ENCODE measurements around the gene ARHGEF10L. TPM values are rescaled to one million over a fixed set of nuclear protein-coding genes. Genes with fewer than 3 reads are reported as not detected.
"Not testable (repeated sequence)": the region's sequence is repeated elsewhere in the genome, so short reads cannot be mapped to it uniquely, and the experiment has no call there.

Gene ARHGEF10L
- polyA plus RNA-seq, 2 donors = 39.1 to 64.4 TPM

- H3K27me3 ChIP-seq (ENCODE audit: control insufficient read depth in 1 of 2, insufficient read depth in 2 of 2, low read length in 2 of 2) = peaks cover 0 to 3% of the 10 kb centered on the region in 2 donors
- WGBS, 2 donors = 79 to 83% methylated on average over 5 of the region's 5 CpGs
- no peak overlapping the region for H3K27ac ChIP-seq (ENCODE audit: low read depth in 2 of 2, low read length in 1 of 2)
- H3K36me3 ChIP-seq (ENCODE audit: control insufficient read depth in 2 of 2, insufficient read depth in 2 of 2, low read length in 1 of 2) = no peaks in the 10 kb centered on the region
- no peaks in the 10 kb centered on the region for H3K4me1 ChIP-seq (ENCODE audit: control insufficient read depth in 2 of 2, insufficient read depth in 2 of 2, low read length in 1 of 2)
- no peak overlapping the region for H3K4me3 ChIP-seq (ENCODE audit: low read depth in 1 of 2, low read length in 2 of 2)
- H3K9me3 ChIP-seq (ENCODE audit: control insufficient read depth in 2 of 2, insufficient read depth in 1 of 2, low read depth in 1 of 2, low read length in 1 of 2) = no peaks in the 10 kb centered on the region
Measured at GRCh38 chr1:17741052-17741451, 201.6 kb downstream of the ARHGEF10L start.

GRCh38 chr1:17742583-17742982 is 203.1 kb downstream of the ARHGEF10L start:
- Histone ChIP-seq H3K36me3 (ENCODE audit: control insufficient read depth in 2 of 2, insufficient read depth in 2 of 2, low read length in 1 of 2) (no peaks in the 10 kb centered on the region), H3K4me3 (ENCODE audit: low read depth in 1 of 2, low read length in 2 of 2) (no peak overlapping the region), H3K9me3 (ENCODE audit: control insufficient read depth in 2 of 2, insufficient read depth in 1 of 2, low read depth in 1 of 2, low read length in 1 of 2) (no peaks in the 10 kb centered on the region), H3K27ac (ENCODE audit: low read depth in 2 of 2, low read length in 1 of 2) (no peak overlapping the region), H3K27me3 (ENCODE audit: control insufficient read depth in 1 of 2, insufficient read depth in 2 of 2, low read length in 2 of 2) (peaks cover 0 to 2% of the 10 kb centered on the region in 2 donors), H3K4me1 (ENCODE audit: control insufficient read depth in 2 of 2, insufficient read depth in 2 of 2, low read length in 1 of 2) (no peaks in the 10 kb centered on the region)
- 23 to 28% methylated on average over 5 of the region's 5 CpGs for WGBS, 2 donors

- no peak overlapping the region for H3K27ac ChIP-seq (ENCODE audit: low read depth in 2 of 2, low read length in 1 of 2)
- WGBS, 2 donors = 47 to 56% methylated on average over 10 to 11 of the region's 11 CpGs
Measured at GRCh38 chr1:17743008-17743647, 203.6 kb downstream of the ARHGEF10L start.

GRCh38 chr1:17743925-17744324 is 204.4 kb downstream of the ARHGEF10L start:
- Histone ChIP-seq H3K4me1 (ENCODE audit: control insufficient read depth in 2 of 2, insufficient read depth in 2 of 2, low read length in 1 of 2) (no peaks in the 10 kb centered on the region), H3K36me3 (ENCODE audit: control insufficient read depth in 2 of 2, insufficient read depth in 2 of 2, low read length in 1 of 2) (no peaks in the 10 kb centered on the region), H3K4me3 (ENCODE audit: low read depth in 1 of 2, low read length in 2 of 2) (no peak overlapping the region), H3K27ac (ENCODE audit: low read depth in 2 of 2, low read length in 1 of 2) (no peak overlapping the region), H3K9me3 (ENCODE audit: control insufficient read depth in 2 of 2, insufficient read depth in 1 of 2, low read depth in 1 of 2, low read length in 1 of 2) (no peaks in the 10 kb centered on the region), H3K27me3 (ENCODE audit: control insufficient read depth in 1 of 2, insufficient read depth in 2 of 2, low read length in 2 of 2) (no peaks in the 10 kb centered on the region)
- 86 to 92% methylated on average over 3 of the region's 3 CpGs for WGBS, 2 donors

More at GRCh38 chr1:17743008-17743647, 203.6 kb downstream of the ARHGEF10L start:
- no peaks in the 10 kb centered on the region for H3K9me3 ChIP-seq (ENCODE audit: control insufficient read depth in 2 of 2, insufficient read depth in 1 of 2, low read depth in 1 of 2, low read length in 1 of 2)
- H3K4me1 ChIP-seq (ENCODE audit: control insufficient read depth in 2 of 2, insufficient read depth in 2 of 2, low read length in 1 of 2) = no peaks in the 10 kb centered on the region
- no peaks in the 10 kb centered on the region for H3K27me3 ChIP-seq (ENCODE audit: control insufficient read depth in 1 of 2, insufficient read depth in 2 of 2, low read length in 2 of 2)
- H3K36me3 ChIP-seq (ENCODE audit: control insufficient read depth in 2 of 2, insufficient read depth in 2 of 2, low read length in 1 of 2) = no peaks in the 10 kb centered on the region
- no peak overlapping the region for H3K4me3 ChIP-seq (ENCODE audit: low read depth in 1 of 2, low read length in 2 of 2)

GRCh38 chr1:17744666-17745478 is 205.4 kb downstream of the ARHGEF10L start:
- H3K4me3 ChIP-seq (ENCODE audit: low read depth in 1 of 2, low read length in 2 of 2) = no peak overlapping the region
- WGBS, 2 donors = 75 to 86% methylated on average over 11 of the region's 11 CpGs
- H3K27me3 ChIP-seq (ENCODE audit: control insufficient read depth in 1 of 2, insufficient read depth in 2 of 2, low read length in 2 of 2) = no peaks in the 10 kb centered on the region

GRCh38 chr1:17745479-17745955 is 206.0 kb downstream of the ARHGEF10L start:
- no peaks in the 10 kb centered on the region for H3K27me3 ChIP-seq (ENCODE audit: control insufficient read depth in 1 of 2, insufficient read depth in 2 of 2, low read length in 2 of 2)
- H3K4me1 ChIP-seq (ENCODE audit: control insufficient read depth in 2 of 2, insufficient read depth in 2 of 2, low read length in 1 of 2) = no peaks in the 10 kb centered on the region
- H3K36me3 ChIP-seq (ENCODE audit: control insufficient read depth in 2 of 2, insufficient read depth in 2 of 2, low read length in 1 of 2) = no peaks in the 10 kb centered on the region
- H3K4me3 ChIP-seq (ENCODE audit: low read depth in 1 of 2, low read length in 2 of 2) = no peak overlapping the region
- H3K27ac ChIP-seq (ENCODE audit: low read depth in 2 of 2, low read length in 1 of 2) = no peak overlapping the region
- WGBS, 2 donors = 84 to 85% methylated on average over 3 of the region's 3 CpGs
- no peaks in the 10 kb centered on the region for H3K9me3 ChIP-seq (ENCODE audit: control insufficient read depth in 2 of 2, insufficient read depth in 1 of 2, low read depth in 1 of 2, low read length in 1 of 2)

More at GRCh38 chr1:17744666-17745478, 205.4 kb downstream of the ARHGEF10L start:
- Histone ChIP-seq H3K9me3 (ENCODE audit: control insufficient read depth in 2 of 2, insufficient read depth in 1 of 2, low read depth in 1 of 2, low read length in 1 of 2) (no peaks in the 10 kb centered on the region), H3K36me3 (ENCODE audit: control insufficient read depth in 2 of 2, insufficient read depth in 2 of 2, low read length in 1 of 2) (no peaks in the 10 kb centered on the region), H3K27ac (ENCODE audit: low read depth in 2 of 2, low read length in 1 of 2) (no peak overlapping the region), H3K4me1 (ENCODE audit: control insufficient read depth in 2 of 2, insufficient read depth in 2 of 2, low read length in 1 of 2) (no peaks in the 10 kb centered on the region)

GRCh38 chr1:17746281-17746680 is 206.8 kb downstream of the ARHGEF10L start:
- not testable (repeated sequence) for H3K27me3 ChIP-seq (ENCODE audit: control insufficient read depth in 1 of 2, insufficient read depth in 2 of 2, low read length in 2 of 2); H3K4me1 ChIP-seq (ENCODE audit: control insufficient read depth in 2 of 2, insufficient read depth in 2 of 2, low read length in 1 of 2); H3K27ac ChIP-seq (ENCODE audit: low read depth in 2 of 2, low read length in 1 of 2); H3K4me3 ChIP-seq (ENCODE audit: low read depth in 1 of 2, low read length in 2 of 2); H3K9me3 ChIP-seq (ENCODE audit: control insufficient read depth in 2 of 2, insufficient read depth in 1 of 2, low read depth in 1 of 2, low read length in 1 of 2); H3K36me3 ChIP-seq (ENCODE audit: control insufficient read depth in 2 of 2, insufficient read depth in 2 of 2, low read length in 1 of 2)
- WGBS, 2 donors = 57 to 67% methylated on average over 2 of the region's 2 CpGs

- no peaks in the 10 kb centered on the region for H3K4me1 ChIP-seq (ENCODE audit: control insufficient read depth in 2 of 2, insufficient read depth in 2 of 2, low read length in 1 of 2)
- WGBS, 2 donors = 81 to 89% methylated on average over 2 of the region's 2 CpGs
- H3K27me3 ChIP-seq (ENCODE audit: control insufficient read depth in 1 of 2, insufficient read depth in 2 of 2, low read length in 2 of 2) = no peaks in the 10 kb centered on the region
- no peak overlapping the region for H3K4me3 ChIP-seq (ENCODE audit: low read depth in 1 of 2, low read length in 2 of 2)
- no peak overlapping the region for H3K27ac ChIP-seq (ENCODE audit: low read depth in 2 of 2, low read length in 1 of 2)
- no peaks in the 10 kb centered on the region for H3K9me3 ChIP-seq (ENCODE audit: control insufficient read depth in 2 of 2, insufficient read depth in 1 of 2, low read depth in 1 of 2, low read length in 1 of 2)
- H3K36me3 ChIP-seq (ENCODE audit: control insufficient read depth in 2 of 2, insufficient read depth in 2 of 2, low read length in 1 of 2) = no peaks in the 10 kb centered on the region
Measured at GRCh38 chr1:17746920-17747319, 207.4 kb downstream of the ARHGEF10L start.

Measured in esophagus (tissue), 2 donors.